GM19463 (cell line): ENCODE measurements around the gene SBK1.

Experiments used
- ATAC-seq: cut with Tn5 transposase; IDR thresholded peaks from one replicate; pipeline ENCODE4 v1.9.1; 2021; ENCODE audit warnings: mild to moderate bottlenecking, moderate library complexity; ENCODE audit not compliant: unreplicated experiment

Gene SBK1

DNA sequence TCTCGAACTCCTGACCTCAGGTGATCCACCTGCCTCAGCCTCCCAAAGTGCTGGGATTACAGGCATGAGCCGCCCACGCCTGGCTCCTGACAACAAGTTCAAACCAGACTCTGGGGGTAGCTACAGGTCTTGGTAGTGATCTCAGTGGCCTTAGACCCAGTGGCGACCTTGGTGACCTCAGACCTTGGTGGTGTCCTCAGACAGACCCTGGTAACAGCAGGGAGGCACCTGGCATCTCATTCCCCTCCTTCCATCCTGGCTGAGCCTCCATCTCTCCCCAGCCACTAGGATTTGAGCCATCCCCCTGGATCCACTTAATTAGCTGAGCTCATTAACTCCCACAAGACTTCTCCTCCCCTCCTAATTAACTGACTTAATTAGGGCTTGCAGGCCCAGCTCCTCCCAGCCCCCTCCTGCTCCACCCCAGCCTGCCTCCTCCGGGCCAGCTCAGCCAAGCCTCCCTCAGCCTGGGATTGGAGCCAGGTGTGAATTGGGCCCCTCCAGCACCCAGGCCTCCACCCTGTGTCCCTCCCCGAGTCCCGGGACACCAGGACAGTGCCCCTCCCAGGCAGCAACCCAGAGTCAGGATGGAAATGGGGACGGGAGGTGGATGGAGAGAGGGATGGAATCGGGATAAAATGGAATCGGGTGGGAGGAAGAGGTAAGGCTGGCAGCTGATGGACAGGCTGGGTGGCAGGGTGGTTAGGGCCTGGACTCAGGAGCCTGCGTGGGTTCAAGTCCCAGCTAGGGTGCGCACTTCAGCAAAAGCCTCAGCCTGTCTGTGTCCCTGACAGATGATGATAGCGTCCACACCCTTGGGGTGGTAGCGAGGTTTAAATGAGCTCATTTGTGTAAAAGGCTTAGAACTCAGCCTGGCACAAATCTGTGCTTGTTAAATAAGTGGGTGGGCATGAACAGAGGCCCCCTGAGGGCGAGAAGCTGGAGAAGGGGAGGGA lies 11.2 kb upstream of the SBK1 start:
- ATAC-seq, result no peak

DNA sequence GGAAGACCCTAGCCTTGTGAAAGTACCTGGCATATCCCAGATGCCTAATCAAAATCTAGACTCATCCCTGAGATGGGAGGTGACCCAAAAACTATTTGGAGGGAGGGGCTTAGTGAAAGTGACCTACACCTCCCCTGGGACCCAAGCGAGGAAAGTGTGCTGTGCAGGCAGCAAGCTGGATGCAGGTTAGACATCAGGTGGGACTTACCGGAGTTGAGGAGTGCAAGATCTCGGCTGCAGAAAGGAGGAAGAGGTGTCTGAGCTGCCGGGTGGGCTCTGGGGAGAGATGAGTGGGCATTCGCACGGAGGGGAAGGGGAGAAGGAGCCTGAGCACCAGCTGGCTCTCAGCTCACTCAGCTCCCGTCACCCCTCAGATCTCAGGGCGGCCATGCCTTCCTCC lies 10.3 kb upstream of the SBK1 start:
- ATAC-seq, result no peak

DNA sequence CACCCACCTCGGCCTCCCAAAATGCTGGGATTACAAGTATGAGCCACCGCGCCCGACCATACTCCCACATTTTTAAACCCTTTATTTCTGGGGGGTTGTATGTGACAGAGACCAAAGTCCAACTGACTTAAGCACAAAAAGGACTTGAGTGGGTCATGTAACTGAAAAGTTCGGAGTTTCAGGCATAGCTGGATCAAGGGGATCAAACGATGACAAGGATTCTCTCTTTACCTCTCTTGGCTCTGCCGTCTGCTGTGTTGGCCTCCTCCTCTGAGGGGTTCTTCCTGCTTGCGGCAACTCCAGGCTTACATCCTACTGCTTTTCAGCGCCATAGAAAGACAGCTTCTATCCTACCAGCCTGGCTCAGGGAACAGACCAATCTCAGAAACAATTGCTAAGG lies 9.2 kb upstream of the SBK1 start:
- ATAC-seq, result no peak

DNA sequence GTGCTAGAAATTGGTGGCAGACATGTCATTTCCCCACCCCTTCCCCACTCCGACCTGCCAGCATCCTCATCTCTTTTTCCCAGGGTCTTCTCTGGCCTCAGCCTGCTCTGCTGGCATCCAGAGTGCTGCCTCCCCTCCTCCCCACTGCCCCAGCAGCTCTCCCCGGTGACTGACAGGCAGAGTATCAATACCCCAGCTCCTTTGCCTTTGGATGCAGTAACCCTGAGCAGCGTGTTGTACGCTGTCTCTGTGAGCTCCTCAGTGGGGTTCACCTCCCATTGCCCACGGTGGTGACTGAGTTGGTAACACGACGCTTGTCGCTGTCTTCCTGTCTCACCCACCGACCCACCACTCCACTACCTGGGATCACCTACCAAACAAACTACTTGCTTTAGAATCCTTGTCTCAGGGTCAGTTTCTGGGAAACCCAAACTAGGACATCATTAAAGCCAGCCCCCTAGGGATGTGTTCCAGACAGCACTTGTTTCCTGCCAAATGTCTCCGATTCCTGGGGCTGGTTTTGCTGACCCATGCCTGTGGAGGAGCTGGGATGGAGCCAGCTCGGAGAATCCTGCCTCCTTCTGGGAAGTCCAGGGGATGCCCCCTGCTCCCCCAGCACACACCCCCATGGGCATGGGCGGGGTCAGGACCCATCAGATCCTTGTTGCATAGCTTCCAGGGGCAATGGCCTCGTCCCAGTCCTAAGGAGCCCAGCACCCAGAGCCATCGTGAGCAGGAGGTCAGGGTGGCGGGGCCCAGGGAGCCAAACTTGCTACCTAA lies 8.3 kb upstream of the SBK1 start:
- ATAC-seq, result no peak

DNA sequence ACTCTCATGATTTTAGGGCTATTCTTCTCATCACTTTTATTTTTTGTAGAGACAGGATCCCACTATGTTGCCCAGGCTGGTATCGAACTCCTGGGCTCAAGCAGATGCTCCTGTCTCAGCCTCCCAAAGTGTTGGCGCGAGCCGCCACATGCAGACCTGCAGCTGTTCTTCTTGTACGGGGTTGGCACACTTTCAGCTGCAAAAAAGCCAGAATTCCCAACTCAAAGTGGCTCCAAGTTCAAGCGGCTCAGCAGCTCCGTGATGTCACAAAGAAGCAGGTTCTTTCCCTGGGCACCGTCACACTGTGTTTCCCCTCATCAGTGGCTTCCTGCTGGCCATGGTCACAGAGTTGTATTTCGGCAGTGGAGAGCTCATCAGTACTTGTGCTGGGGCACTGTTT lies 6.7 kb upstream of the SBK1 start:
- no peak for ATAC-seq

DNA sequence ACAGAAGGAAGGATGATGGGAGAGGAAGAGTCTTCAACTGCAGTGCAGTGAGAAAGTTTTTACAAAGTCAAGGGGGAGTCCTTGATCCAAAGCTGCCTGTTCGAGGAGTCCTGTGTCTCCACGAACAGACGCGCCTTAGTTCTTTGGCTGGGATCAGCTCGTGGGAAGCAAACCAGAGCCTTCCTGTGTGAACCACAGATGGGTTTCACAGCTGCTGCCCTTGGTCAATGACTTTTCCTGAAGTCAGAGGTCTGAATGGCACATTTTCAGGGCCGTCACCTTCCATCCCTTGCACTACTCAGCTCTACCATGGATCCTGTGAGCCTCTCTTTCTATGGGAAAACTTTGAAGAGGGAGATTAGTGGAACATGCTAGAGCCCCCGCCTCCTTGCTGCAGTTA lies 4.2 kb upstream of the SBK1 start:
- ATAC-seq, result no peak

DNA sequence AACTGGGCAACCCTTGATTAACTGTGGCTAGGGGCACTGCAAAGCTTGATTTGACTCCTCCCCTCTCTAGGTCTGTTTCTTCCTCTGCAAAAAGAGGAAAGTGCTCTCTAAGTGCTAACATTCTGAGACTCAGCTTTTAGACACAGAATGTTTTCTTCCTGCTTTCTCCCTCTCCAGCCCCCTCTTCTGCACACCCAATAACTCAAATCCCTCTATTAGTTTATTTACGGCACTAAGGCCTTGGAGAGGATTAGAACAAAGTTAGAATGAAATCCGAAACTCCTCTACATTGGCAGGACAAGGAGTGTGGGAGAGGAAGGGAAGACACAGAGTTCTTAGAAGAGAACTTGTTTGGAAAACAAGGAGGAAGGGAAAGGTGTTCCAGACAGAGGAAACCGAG lies 3.3 kb upstream of the SBK1 start:
- no peak for ATAC-seq

DNA sequence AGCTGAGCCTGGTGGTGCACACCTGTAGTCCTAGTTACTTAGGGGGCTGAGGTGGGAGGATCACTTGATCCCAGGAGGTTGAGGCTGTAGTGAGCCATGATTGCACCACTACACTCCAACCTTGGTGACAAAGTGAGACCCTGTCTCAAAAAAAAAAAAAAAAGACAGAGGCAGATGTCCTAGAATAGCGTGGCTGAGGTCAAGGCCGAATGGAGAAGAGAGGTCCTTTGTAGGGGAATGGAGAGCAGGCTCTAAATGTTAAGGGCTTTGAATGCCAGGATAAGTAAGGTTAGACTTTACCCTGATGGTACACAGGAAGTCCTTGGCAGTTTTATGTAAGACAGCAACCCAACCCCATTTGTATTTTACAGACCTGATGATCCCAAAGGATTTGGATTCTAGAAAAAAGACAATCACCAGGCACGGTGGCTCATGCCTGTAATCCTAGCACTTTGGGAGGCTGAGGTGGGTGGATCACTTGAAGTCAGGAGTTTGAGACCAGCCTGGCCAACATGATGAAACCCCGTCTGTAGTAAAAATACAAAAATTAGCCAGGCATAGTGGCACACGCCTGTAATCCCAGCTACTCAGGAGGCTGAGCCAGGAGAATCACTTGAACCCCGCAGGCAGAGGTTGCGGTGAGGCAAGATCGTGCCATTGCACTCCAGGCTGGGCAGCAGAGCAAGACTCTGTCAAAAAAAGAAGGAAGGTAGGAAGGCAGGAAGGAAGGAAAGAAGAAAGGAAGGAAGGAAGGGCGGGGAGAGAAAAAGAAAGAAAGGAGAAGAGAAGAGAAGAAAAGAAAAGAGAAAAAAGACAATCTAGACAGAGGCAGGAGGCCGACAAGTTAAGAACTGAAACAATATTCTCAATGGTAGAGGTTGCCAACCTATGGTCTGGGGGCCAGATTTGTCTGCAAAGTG lies 2.1 kb upstream of the SBK1 start:
- ATAC-seq, result no peak

DNA sequence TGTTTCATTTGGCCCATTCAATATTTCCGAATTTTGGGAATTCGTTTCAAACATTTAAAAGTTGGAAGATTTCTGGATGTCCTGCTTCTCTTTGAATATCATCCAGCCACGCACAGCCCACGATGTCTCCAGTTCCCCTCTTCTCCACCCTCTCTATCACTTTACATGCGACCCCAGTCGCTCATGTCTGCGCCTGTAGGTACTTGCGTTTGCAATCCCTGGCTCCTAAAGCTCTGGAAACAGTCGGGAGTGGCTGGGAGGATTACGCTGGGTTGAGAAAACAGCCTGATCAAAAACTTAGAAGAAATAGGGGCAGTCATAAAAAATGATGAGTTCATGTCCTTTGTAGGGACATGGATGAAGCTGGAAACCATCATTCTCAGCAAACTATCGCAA lies 1.5 kb upstream of the SBK1 start:
- ATAC-seq, result no peak

DNA sequence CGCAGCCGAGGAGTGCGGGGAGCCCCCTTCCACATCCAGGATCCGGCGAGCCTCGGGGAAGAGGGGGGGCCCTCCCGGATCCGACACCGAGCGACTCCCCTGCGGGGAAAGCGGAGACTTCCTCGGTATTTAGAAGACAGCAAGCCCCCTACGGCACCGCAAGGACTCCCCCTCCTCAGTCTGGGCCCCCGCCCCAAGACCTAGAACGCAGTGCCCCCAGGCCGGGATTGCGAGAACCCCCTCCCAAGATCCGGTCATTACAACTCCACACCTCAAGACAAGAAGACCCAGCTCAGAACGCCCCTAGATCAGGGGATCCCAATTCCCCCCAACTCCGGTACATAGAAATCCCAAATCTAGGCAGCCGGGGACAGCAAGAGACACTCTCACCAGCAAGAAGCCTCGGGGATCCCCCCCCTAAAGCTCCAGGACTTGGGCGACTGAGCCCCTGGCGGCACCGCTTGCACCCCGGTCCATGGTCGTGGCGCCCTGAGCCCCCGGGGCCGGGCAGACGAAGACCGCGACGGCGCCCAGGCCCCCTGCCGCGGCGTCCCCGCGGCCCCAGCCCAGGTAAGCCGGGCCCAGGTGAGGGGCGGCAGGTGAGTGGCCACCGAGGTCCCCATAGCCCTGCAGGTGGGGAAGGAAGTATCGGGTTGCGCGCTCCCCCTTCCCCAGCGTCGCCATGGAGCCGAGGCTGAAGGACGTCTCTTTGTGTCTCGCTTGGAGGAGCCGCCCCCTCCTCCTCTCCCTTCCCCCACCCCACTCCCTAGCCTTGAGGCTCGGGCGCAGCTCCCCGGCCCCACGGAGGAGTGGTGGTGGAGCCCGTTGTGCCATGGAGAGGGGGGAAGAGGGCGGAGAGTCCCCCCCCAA lies 641 bp downstream of the SBK1 start:
- ATAC-seq, result no peak

DNA sequence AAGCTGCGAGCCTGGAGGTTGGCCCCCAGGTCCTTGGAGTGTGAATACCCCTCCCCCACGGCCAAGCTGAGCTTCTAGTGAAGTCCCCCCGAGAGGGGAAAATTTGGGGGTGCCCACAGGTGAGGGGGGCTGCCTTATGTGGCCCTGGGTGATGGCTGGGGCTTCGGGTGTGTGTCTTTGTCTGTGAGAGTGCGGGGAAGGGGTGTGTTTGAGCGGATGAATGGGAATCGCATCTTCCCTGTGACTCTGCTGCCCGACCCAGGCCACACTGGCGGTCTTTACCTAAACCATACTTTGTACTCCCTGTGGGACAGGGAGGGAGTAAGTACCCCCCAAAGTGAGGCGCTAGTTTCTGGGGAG lies 1.3 kb downstream of the SBK1 start:
- ATAC-seq, result no peak

DNA sequence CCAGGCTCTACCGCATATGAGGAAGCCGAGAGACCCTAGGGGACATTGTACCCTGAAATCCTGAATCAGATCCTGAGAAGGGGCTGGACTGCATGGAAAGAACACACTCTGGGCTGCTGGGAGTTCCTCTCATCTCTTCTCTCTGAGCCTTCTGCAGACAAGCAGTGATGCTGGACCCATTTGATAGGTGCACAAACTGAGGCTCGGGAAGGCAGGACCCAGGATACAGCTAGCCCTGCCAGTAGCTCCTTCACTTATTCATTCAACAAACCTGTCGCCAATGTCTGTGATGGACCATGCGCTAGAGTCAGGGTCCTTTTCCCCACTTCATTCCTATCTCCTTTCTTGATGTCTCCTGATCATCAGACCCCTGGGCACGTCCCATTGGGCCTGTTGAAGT lies 1.9 kb downstream of the SBK1 start:
- no peak for ATAC-seq

DNA sequence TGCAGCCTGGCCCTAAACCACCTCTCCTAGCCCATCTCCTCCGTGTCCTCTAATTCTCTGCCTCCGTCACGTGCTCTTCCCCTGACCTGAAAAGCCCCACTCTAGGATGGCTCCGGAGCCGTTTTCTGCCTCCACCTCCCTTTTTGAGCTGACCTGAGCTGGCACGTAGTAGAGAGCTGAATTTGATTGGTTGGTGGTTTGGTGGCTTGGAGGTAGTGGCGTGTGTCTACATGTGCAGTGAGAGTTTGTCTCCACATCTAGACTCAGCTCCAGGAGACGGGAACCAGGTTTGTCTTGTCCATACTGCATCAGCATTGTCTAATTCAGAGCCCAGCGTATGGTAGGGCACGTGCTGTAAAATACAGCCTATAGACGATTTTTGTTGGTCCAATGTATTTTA lies 3.0 kb downstream of the SBK1 start:
- no peak for ATAC-seq

DNA sequence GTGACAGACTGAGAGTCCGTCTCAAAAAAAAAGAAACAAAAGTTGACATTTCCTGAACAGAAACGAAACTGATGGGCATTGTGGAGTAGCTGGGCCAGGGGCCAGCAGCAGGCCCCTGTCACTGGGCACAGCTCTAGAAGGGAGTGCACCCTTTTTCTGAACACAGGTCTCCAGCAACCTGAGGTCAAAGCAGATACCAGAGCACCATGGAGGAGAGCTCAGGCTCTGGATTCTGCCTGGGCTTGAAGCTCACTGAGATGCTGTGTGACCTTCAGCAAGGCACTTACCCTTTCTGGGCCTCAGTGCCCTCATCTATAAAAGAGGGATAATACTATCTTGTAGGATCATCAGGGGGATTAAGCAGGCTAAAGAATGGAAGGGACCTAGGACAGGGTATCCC lies 5.0 kb downstream of the SBK1 start:
- no peak for ATAC-seq

DNA sequence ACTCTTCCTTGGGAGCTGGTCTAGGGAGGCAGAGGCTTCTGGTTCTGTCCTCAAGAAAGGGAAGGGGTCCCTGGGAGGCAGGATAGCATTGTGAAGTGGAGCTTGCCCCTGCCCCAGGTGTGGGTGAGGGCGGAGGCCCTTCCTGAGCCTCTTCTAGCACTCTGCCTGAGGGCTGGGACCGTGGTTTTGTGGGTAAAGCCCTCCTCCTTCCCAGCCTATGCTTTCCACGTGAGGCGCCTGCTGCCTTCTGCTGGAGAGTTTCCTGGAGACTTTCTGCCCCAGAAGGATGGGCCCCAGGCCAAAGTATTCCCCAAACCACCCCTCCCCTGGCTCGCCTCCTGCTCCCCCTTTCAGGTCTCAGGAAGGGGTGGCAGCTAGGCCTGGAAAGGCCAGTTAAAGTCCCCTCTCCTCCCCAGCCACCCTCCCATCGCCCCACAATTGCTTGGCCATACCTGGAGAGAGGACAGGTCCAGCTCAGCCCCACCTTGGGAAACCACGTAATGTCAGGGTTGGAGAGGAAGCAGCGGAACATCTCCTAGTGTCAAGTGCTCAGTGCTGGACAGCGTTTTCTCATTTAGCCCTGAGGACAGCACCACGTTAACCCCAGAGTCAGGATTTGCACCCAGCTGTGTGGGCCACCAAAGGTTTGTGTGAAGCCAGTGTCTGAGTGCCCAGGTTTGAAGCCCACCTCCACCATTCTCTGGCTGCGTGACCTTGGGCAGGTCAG lies 5.6 kb downstream of the SBK1 start:
- no peak for ATAC-seq

DNA sequence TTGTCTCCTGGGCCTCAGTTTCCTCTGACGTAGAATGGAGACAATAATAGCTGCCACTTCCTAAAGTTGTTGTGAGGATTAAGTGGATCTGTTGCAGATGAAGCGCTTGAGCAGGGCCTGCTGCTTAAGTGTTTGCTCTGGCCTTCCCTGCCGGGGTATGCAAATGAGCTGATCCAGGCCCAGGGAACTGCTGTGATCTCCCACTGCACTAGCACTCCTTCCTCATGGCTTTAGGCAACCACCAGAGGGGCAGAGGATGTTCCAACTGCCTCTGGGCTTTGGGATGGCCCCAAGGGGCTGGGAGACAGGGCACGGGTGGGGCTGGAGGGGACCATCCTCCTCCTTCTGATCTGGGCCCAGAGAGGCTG lies 6.2 kb downstream of the SBK1 start:
- ATAC-seq, result no peak

DNA sequence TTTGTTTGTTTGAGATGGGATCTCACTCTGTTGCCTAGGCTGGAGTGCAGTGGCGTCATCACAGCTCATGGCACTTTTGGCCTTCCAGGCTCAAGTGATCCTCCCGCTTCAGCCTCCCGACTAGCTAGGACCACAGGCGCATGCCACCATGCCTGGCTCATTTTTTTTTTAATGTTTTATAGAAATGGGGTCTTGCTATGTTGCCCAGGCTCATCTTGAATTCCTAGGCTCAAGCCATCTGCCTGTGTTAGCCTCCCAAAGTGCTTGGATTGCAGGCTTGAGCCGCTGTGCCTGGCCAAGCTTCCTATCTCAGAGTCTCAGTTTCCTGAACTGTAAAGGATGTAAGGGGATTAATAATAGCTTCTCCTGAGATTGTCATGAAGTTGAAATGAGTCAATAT lies 8.0 kb downstream of the SBK1 start:
- no peak for ATAC-seq

DNA sequence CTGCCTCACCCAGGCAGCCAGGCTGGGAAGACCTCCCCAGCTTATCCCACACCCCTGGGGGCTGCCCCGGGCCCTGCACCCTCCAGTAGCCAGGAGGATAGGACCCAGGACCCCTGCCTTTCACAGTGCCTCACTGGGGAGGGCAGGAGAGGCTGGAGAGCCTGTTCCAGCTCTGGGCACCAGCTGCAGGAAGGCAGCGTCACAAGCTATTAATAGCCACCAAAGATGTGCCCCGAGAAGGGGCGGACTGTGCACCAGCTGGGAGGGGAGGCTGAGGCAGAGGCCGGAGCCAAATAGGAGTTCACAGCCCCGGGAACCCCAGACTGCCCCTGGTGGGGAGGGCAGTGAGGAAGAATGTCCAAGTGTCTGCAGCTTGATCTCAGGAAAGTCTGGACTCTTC lies 8.8 kb downstream of the SBK1 start:
- no peak for ATAC-seq

DNA sequence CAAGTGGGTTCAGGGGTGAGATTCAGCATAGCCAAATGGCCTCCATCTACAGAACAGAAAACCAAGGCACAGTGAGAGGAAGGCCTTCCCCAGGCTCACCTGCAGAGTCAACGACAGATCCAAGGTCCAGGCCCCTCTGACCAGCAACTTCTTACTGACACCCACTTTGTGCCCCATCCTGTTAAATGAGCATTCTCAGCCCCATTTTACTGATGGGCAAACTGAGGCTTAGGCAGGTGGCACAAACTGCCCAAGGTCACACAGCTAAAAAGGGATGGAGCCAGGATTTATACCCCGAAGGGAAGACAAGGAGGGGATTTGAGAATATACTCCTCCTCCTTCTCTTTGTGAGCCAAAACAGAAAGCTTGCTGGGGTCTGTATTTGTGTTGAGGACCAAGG lies 9.3 kb downstream of the SBK1 start:
- ATAC-seq, result no peak

DNA sequence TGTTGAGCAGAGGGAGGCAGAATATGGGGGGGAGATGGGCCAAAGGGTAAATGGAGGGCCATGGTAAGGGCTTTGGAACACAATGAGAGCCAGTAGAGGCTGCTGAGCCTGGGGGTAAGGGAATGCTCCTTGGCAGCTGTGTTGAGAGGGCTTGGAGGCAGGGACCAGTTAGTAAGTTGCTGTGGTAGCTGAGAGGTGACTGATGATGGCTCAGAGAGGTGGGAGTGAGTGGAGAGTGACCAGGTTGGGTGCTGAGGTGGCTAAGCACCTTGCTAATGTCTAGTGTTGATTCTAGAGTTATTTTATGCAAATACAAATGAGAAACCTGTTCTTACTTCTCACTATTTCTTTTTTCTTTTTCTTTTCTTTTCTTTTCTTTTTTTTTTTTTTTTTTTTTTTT lies 10.8 kb downstream of the SBK1 start:
- no peak for ATAC-seq
